Breast epithelium (tissue), 4 donors: ENCODE measurements around the gene ALPK3. TPM values are rescaled to one million over a fixed set of nuclear protein-coding genes. Genes with fewer than 3 reads are reported as not detected.

ENCODE experiments used
- DNase-seq, 2 donors: peaks; one replicate each; pipeline ENCODE4 v3.0.0-alpha.2; 2019; ENCODE audit warnings: low spot score in 2 of 2
- H3K27ac ChIP-seq, 2 donors: fragments of 200-600 bp; sonication (generic) in 1 of 2; one replicate each; pipeline ENCODE4 v1.5.1; 2016 to 2019; ENCODE audit warnings: mild to moderate bottlenecking in 1 of 2
- H3K27me3 ChIP-seq, 2 donors: fragments of 200-600 bp; sonication (generic) in 1 of 2; one replicate each; pipeline versions ENCODE4 v1.5.1 to v1.6.0; 2017 to 2019; ENCODE audit warnings: control low read depth in 1 of 2, mild to moderate bottlenecking in 1 of 2
- H3K36me3 ChIP-seq: fragments of 200-600 bp; one replicate; pipeline ENCODE4 v1.5.1; 2019
- H3K4me1 ChIP-seq, 2 donors: fragments of 200-600 bp; sonication (generic); one replicate each; pipeline ENCODE4 v1.5.1; 2016 to 2019; ENCODE audit warnings: control low read depth in 1 of 2
- H3K4me3 ChIP-seq, 3 donors: fragments of 200-600 bp; sonication (generic); 1 replicate in 2 of 3; 2 replicates in 1 of 3; pipeline ENCODE4 v1.5.1; 2016 to 2019; ENCODE audit warnings: mild to moderate bottlenecking in 3 of 3, moderate library complexity in 2 of 3
- H3K9me3 ChIP-seq, 2 donors: fragments of 200-600 bp; sonication (generic) in 1 of 2; one replicate each; pipeline ENCODE4 v1.5.1; 2016 to 2019; ENCODE audit warnings: control low read depth in 1 of 2
- POLR2A ChIP-seq: fragments of 450-650 bp; IDR thresholded peaks from one replicate; pipeline ENCODE4 v1.6.1; 2016; ENCODE audit warnings: antibody characterized with exemption, mild to moderate bottlenecking, moderate library complexity
- POLR2AphosphoS5 ChIP-seq, 3 donors: sonication (generic); formaldehyde crosslinking; IDR thresholded peaks; one replicate each; pipeline ENCODE4 v1.6.1; 2017; ENCODE audit warnings: antibody characterized with exemption in 3 of 3
- intact Hi-C: fragments of 100-400 bp; cut with DNase I; formaldehyde crosslinking; loops from one replicate; pipeline ENCODE4 v1.15.1; 2023; ENCODE audit warnings: low total_unique reads
- total RNA-seq, 3 donors: library from RNA; depleted of rRNA; stranded (reverse); fragments of >200 nt; gene quantifications; one replicate each; pipeline ENCODE4 v1.1.0, GENCODE V29; 2016
- TF ChIP-seq, protein P1 (sequence below), 3 donors: fragments of 450-650 bp; IDR thresholded peaks; one replicate each; pipeline ENCODE4 v1.5.1; 2016 to 2017; ENCODE audit warnings: antibody characterized with exemption in 3 of 3, mild to moderate bottlenecking in 3 of 3, moderate library complexity in 3 of 3

ALPK3 gene
- total RNA-seq, 3 donors from 2014 or later = 1.6 to 3.4 (median 2.6) TPM

DNA sequence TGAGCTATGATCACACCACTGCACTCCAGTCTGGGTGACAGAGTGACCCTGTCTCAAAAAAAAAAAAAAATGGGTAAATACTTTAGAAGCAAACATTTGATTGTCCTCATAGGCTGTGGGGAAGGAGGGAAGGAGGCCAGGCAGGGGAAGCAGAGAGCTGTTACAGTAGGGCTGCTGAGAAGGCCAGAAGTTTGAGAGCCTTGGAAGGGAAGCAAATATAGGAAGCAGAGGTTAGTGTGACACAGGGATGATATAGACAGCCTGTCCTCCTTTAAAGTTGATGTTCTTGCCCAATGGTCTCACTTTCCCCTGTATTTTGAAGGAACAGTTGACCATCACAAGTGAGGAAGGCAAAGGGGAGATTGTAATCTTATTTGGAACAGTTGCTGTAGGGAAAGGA lies 5.3 kb upstream of the ALPK3 start:
- DNase-seq = no peak
- intact Hi-C loops = no loop called here
- Histone ChIP-seq H3K4me1 (no peaks in the 10 kb centered on the region), H3K27ac (no peak overlapping the region), H3K27me3 (no peaks in the 10 kb centered on the region), H3K36me3 (no peaks in the 10 kb centered on the region), H3K9me3 (no peaks in the 10 kb centered on the region), H3K4me3 (no peak overlapping the region)
- TF ChIP-seq POLR2A (no peak), POLR2AphosphoS5 (IDR thresholded peaks at IDR 0.05) (no peak)
- TF ChIP-seq, protein P1, sequence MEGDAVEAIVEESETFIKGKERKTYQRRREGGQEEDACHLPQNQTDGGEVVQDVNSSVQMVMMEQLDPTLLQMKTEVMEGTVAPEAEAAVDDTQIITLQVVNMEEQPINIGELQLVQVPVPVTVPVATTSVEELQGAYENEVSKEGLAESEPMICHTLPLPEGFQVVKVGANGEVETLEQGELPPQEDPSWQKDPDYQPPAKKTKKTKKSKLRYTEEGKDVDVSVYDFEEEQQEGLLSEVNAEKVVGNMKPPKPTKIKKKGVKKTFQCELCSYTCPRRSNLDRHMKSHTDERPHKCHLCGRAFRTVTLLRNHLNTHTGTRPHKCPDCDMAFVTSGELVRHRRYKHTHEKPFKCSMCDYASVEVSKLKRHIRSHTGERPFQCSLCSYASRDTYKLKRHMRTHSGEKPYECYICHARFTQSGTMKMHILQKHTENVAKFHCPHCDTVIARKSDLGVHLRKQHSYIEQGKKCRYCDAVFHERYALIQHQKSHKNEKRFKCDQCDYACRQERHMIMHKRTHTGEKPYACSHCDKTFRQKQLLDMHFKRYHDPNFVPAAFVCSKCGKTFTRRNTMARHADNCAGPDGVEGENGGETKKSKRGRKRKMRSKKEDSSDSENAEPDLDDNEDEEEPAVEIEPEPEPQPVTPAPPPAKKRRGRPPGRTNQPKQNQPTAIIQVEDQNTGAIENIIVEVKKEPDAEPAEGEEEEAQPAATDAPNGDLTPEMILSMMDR (IDR thresholded peaks at IDR 0.05) = no peak

GRCh38 chr15:84812842-84813241 lies 4.3 kb upstream of the ALPK3 start:
- no peak overlapping the region for H3K27ac ChIP-seq
- intact Hi-C loops = no loop called here
- TF ChIP-seq, protein P1 (IDR thresholded peaks at IDR 0.05) = no peak
- TF ChIP-seq POLR2A (no peak), POLR2AphosphoS5 (IDR thresholded peaks at IDR 0.05) (no peak)
- no peaks in the 10 kb centered on the region for H3K36me3 ChIP-seq
- no peak overlapping the region for H3K4me3 ChIP-seq
- no peaks in the 10 kb centered on the region for H3K27me3 ChIP-seq
- H3K9me3 ChIP-seq = no peaks in the 10 kb centered on the region
- no peak for DNase-seq
- no peaks in the 10 kb centered on the region for H3K4me1 ChIP-seq

DNA sequence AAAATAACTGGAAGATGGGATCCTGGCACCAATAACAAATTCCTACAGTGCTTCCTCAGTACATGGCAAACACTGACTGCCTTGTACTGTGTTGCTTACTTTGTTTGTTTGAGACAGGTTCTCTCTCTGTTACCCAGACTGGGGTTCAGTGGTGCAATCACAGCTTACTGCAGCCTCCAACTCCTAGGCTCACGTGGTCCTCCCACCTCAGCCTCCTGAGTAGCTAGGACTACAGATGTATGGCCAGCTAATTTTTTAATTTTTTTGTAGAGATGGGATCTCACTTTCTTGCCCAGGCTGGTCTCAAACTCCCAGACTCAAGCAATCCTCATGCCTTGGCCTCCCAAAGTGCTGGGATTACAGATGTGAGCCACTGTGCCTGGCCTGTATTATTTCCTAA lies 3.7 kb upstream of the ALPK3 start:
- no peaks in the 10 kb centered on the region for H3K36me3 ChIP-seq
- no peaks in the 10 kb centered on the region for H3K4me1 ChIP-seq
- no peaks in the 10 kb centered on the region for H3K9me3 ChIP-seq
- TF ChIP-seq POLR2AphosphoS5 (IDR thresholded peaks at IDR 0.05) (no peak), POLR2A (no peak)
- TF ChIP-seq, protein P1 (IDR thresholded peaks at IDR 0.05) = no peak
- intact Hi-C loops = no loop called here
- DNase-seq = no peak
- no peaks in the 10 kb centered on the region for H3K27me3 ChIP-seq
- no peak overlapping the region for H3K27ac ChIP-seq
- H3K4me3 ChIP-seq = no peak overlapping the region

DNA sequence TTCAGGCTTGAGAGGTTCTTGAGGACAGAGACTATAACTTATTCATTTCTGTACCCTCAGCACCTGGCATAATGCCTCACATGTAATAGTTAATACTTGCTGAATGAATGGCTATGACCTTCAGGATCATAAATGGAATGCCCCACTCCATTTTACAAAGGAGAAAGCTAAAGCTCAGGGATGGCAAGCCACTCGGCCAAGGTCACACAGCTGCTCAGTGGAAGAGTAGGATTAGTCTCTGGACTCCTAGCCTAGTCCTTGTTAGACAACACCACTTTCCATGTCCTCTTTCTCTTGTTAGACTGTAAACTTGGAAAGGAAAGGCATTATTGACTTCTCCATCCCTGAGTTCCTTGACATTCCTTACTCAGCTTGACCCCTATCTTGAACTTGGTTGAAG lies 3.2 kb upstream of the ALPK3 start:
- H3K36me3 ChIP-seq = no peaks in the 10 kb centered on the region
- H3K27me3 ChIP-seq = no peaks in the 10 kb centered on the region
- intact Hi-C loops = no loop called here
- TF ChIP-seq, protein P1 (IDR thresholded peaks at IDR 0.05) = no peak
- TF ChIP-seq POLR2A = no peak
- no peak for DNase-seq
- no peak overlapping the region for H3K27ac ChIP-seq
- H3K4me3 ChIP-seq = no peak overlapping the region
- no peaks in the 10 kb centered on the region for H3K4me1 ChIP-seq
- H3K9me3 ChIP-seq = no peaks in the 10 kb centered on the region

- no peak for DNase-seq
- Histone ChIP-seq H3K4me1 (no peaks in the 10 kb centered on the region), H3K9me3 (no peaks in the 10 kb centered on the region), H3K27me3 (no peaks in the 10 kb centered on the region), H3K4me3 (no peak overlapping the region), H3K27ac (no peak overlapping the region), H3K36me3 (no peaks in the 10 kb centered on the region)
- intact Hi-C loops = no loop called here
- TF ChIP-seq, protein P1 (IDR thresholded peaks at IDR 0.05) = no peak
- TF ChIP-seq POLR2AphosphoS5 (IDR thresholded peaks at IDR 0.05) (no peak), POLR2A (no peak)
Observed at GRCh38 chr15:84814916-84815315, 2.2 kb upstream of the ALPK3 start.
